BLaER1 treated with 17β-estradiol and CSF1 and Interleukin-3, amounts not matched to agents 10 nM and 100 nM (cell line): Measurements from ENCODE around the gene ATG10.

Experiments used
- H3K27ac ChIP-seq, 11 experiments: shearing (Covaris generic); formaldehyde crosslinking; 2 replicates each; pipeline ENCODE4 v1.8.1; 2022
- H3K27me3 ChIP-seq, 11 experiments: shearing (Covaris generic); formaldehyde crosslinking; 2 replicates each; pipeline ENCODE4 v1.8.1; 2022
- H3K36me3 ChIP-seq, 11 experiments: shearing (Covaris generic); formaldehyde crosslinking; 2 replicates each; pipeline ENCODE4 v1.8.1; 2022
- H3K4me1 ChIP-seq, 10 experiments: shearing (Covaris generic); formaldehyde crosslinking; 2 replicates each; pipeline ENCODE4 v1.8.1; 2022
- H3K4me2 ChIP-seq, 11 experiments: shearing (Covaris generic); formaldehyde crosslinking; 2 replicates each; pipeline ENCODE4 v1.8.1; 2022
- H3K4me3 ChIP-seq, 10 experiments: shearing (Covaris generic); formaldehyde crosslinking; 2 replicates each; pipeline ENCODE4 v1.8.1; 2022
- H3K9ac ChIP-seq, 11 experiments: shearing (Covaris generic); formaldehyde crosslinking; 2 replicates each; pipeline ENCODE4 v1.8.1; 2022
- H3K9me3 ChIP-seq, 11 experiments: shearing (Covaris generic); formaldehyde crosslinking; replicated peaks in 1 of 11; 2 replicates each; pipeline ENCODE4 v1.8.1; 2022
- H4K20me1 ChIP-seq, 11 experiments: shearing (Covaris generic); formaldehyde crosslinking; 2 replicates each; pipeline ENCODE4 v1.8.1; 2022
- Cebpa-rat ChIP-seq, 11 experiments: shearing (Covaris generic); IDR thresholded peaks; 2 replicates each; pipeline ENCODE4 v1.8.1; 2022

Gene ATG10

DNA sequence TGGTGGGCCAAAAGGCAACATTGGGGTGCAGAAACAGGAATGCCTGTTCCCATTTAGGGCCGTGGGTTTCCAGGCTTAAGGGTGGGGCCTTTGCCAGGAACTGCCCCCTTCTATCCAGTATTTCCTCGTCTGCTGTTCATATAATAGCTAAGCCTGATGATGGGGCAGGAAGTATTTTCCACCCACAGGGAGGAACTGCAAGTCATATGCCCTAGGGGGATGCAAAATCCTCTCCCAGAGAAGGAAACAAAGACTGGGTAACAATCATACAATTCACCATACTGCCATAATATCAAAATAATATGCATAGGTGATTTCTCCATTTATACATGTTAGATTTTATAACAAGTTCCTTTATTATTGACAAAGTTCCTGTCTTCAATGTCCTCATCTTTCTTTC is 326.8 kb downstream of the ATG10 start:
- Histone ChIP-seq H3K36me3 (no peaks in the 10 kb centered on the region), H3K4me3 (no peak overlapping the region), H3K9me3 (no peaks in the 10 kb centered on the region), H3K27ac (no peak overlapping the region), H3K4me2 (peak overlapping the region; percentile 8 to 46 (median 32); a peak in 13 of 22 replicates), H3K9ac (no peak overlapping the region), H4K20me1 (no peaks in the 10 kb centered on the region), H3K4me1 (peaks cover 4 to 12% (median 7%) of the 10 kb centered on the region in 10 experiments; a peak in 17 of 20 replicates), H3K27me3 (no peaks in the 10 kb centered on the region)
- no peak for TF ChIP-seq Cebpa-rat (IDR thresholded peaks at IDR 0.05)

DNA sequence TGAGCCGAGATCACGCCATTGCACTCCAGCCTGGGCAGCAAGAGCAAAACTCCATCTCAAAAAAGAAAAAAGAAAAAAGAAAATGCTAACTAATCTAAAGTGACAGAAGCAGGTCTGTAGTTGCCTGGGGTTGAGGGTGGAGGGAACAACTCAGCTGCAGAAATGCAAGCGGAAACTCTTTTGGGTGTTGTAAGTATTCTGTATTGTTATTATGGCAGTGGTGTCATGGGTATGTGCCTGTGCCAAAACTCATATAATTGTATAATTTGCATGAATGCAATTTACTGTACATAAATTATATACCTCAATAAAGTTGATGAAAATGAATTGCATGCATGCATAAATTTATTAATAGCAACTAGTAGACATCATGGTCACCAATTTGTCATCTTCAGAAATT is 329.4 kb downstream of the ATG10 start:
- Histone ChIP-seq H3K9me3 (no peaks in the 10 kb centered on the region), H3K36me3 (no peaks in the 10 kb centered on the region), H3K27ac (no peak overlapping the region), H3K4me1 (peaks cover 4 to 12% (median 7%) of the 10 kb centered on the region in 10 experiments; a peak in 17 of 20 replicates), H3K4me2 (no peak overlapping the region), H4K20me1 (no peaks in the 10 kb centered on the region), H3K9ac (no peak overlapping the region), H3K27me3 (no peaks in the 10 kb centered on the region), H3K4me3 (no peak overlapping the region)
- no peak for TF ChIP-seq Cebpa-rat (IDR thresholded peaks at IDR 0.05)
